Duodenal mucosa (tissue), 2 donors: ENCODE data around the gene PTPN20.

ENCODE experiments used
- H3K27ac ChIP-seq: one replicate; pipeline ENCODE4 v1.7.0; 2013; ENCODE audit warnings: low read depth, low read length
- H3K27me3 ChIP-seq, 2 donors: one replicate each; pipeline ENCODE4 v1.7.0; 2013; ENCODE audit warnings: low read length in 2 of 2, control low read depth in 1 of 2; ENCODE audit not compliant: insufficient read depth in 2 of 2, control insufficient read depth in 1 of 2
- H3K36me3 ChIP-seq, 2 donors: one replicate each; pipeline ENCODE4 v1.7.0; 2013; ENCODE audit warnings: low read length in 2 of 2, control low read depth in 1 of 2; ENCODE audit not compliant: insufficient read depth in 2 of 2, control insufficient read depth in 1 of 2
- H3K4me1 ChIP-seq, 2 donors: one replicate each; pipeline ENCODE4 v1.7.0; 2013; ENCODE audit warnings: low read length in 2 of 2, control low read depth in 1 of 2; ENCODE audit not compliant: insufficient read depth in 2 of 2, control insufficient read depth in 1 of 2
- H3K4me3 ChIP-seq, 2 donors: one replicate each; pipeline ENCODE4 v1.7.0; 2013; ENCODE audit warnings: low read length in 2 of 2, low read depth in 1 of 2
- H3K9ac ChIP-seq, 2 donors: one replicate each; pipeline ENCODE4 v1.7.0; 2013; ENCODE audit warnings: low read length in 2 of 2, low read depth in 1 of 2
- H3K9me3 ChIP-seq, 2 donors: one replicate each; pipeline ENCODE4 v1.7.0; 2013; ENCODE audit warnings: low read length in 2 of 2, control low read depth in 1 of 2; ENCODE audit not compliant: control insufficient read depth in 1 of 2

The PTPN20 gene

GRCh38 chr10:46999217-46999616, 88.0 kb downstream of the PTPN20 start:
- Histone ChIP-seq H3K27ac (no peak overlapping the region), H3K4me3 (no peak overlapping the region), H3K36me3 (no peaks in the 10 kb centered on the region), H3K9me3 (no peaks in the 10 kb centered on the region), H3K27me3 (no peaks in the 10 kb centered on the region), H3K9ac (no peak overlapping the region), H3K4me1 (peaks cover 6 to 11% of the 10 kb centered on the region in 2 donors)

DNA sequence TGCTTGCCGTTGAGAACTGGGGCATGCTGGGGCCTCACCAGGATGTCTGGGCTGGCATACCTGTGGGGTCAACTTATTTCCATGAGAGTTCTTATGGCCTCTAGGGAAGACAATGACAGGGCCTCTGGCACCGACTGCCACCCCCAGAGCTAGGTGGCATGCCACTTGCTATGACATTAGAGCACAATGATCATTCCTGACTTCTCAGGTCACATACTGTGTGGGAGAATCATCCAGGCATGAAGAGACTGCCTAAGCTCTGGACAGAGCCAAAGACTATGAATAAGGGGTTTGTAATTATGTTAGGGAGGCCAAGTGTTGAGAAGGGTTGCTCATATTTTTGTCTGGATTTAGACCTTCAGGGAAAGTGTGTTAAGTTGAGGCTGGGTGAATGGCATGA, 97.5 kb downstream of the PTPN20 start:
- Histone ChIP-seq H3K4me1 (peaks cover 0 to 4% of the 10 kb centered on the region in 2 donors), H3K27ac (no peak overlapping the region), H3K4me3 (no peak overlapping the region), H3K27me3 (no peaks in the 10 kb centered on the region), H3K9me3 (no peaks in the 10 kb centered on the region), H3K36me3 (no peaks in the 10 kb centered on the region), H3K9ac (no peak overlapping the region)

GRCh38 chr10:47009215-47009838, 98.1 kb downstream of the PTPN20 start:
- Histone ChIP-seq H3K9ac (no peak overlapping the region), H3K36me3 (no peaks in the 10 kb centered on the region), H3K27me3 (no peaks in the 10 kb centered on the region), H3K4me1 (peaks cover 0 to 4% of the 10 kb centered on the region in 2 donors), H3K9me3 (no peaks in the 10 kb centered on the region), H3K4me3 (no peak overlapping the region), H3K27ac (no peak overlapping the region)

DNA sequence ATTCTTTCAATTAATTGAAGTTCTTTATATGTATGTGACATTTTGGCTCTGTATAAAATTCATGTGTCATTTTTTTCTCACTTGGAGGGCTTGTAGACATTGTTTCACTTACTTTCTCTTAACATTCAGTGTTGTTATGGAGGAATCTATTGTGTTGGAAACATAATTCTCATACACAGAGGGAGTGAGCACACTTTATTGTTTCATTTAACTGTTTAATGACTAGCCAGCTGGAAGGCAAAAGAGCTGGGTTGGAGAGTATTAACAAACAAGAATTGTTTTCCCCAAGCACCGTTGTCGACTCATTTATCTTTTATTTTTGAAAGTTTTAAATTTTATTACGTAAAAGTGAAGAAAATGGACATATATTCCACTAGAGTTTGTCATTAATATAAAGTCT, 98.8 kb downstream of the PTPN20 start:
- peaks cover 0 to 4% of the 10 kb centered on the region in 2 donors for H3K4me1 ChIP-seq
- H3K9ac ChIP-seq, result no peak overlapping the region
- H3K9me3 ChIP-seq, result no peaks in the 10 kb centered on the region
- H3K4me3 ChIP-seq, result no peak overlapping the region
- no peaks in the 10 kb centered on the region for H3K27me3 ChIP-seq
- no peak overlapping the region for H3K27ac ChIP-seq
- H3K36me3 ChIP-seq, result no peaks in the 10 kb centered on the region

DNA sequence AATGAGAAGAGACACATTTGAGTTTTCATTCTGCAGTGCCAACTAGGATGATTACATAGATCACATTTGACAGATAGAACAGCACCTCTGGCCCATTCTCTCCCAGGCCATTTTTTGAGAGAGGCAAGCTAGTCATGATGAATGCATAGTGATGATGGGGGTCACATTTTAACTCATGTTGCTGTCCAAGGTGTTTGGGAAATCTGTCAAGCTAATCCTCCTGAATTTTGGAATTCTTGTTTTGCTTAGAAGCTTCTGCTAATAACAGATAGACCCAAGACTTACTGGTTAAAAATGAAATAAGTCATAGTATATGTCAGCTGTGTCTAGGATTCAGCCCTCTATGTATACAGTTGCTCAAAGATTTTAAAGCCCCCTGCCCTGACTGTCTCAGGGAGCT, 101.0 kb downstream of the PTPN20 start:
- Histone ChIP-seq H3K9ac (no peak overlapping the region), H3K27ac (no peak overlapping the region), H3K4me1 (peaks cover 0 to 4% of the 10 kb centered on the region in 2 donors), H3K9me3 (no peaks in the 10 kb centered on the region), H3K4me3 (no peak overlapping the region), H3K36me3 (no peaks in the 10 kb centered on the region), H3K27me3 (no peaks in the 10 kb centered on the region)

DNA sequence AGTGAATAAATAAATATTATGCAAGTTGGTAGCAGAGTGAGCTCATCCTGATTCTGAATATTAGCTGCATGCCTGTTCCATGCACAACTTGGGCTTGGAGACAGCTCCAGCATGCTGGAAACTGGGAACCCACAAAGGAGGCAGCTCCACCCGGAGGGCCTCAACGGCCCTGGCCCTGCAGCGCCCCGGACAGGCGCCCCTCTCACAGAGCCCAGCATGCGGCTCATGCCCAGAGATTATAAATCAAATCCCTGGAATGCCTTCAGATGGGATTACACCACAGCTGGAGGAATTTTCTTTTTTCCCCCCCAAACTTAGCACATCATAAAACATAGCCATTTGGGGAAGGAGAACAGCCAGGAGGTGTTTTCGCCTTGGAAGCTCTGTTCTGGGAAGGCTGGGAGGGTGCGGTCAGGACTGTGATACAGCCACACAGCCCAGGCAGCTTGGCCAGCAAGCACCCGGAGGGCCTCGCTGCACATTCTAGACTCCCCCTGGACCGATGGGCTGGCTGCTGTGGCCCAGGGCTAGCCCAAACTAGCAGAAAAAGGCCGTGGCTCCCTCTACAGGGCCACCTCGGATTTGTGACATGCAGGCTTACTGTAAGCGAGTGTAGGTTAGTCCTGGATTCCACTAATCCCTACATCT, 102.4 kb downstream of the PTPN20 start:
- H3K4me3 ChIP-seq, result no peak overlapping the region
- no peak overlapping the region for H3K9ac ChIP-seq
- no peaks in the 10 kb centered on the region for H3K27me3 ChIP-seq
- no peaks in the 10 kb centered on the region for H3K9me3 ChIP-seq
- peaks cover 0 to 4% of the 10 kb centered on the region in 2 donors for H3K4me1 ChIP-seq
- H3K36me3 ChIP-seq, result no peaks in the 10 kb centered on the region
- no peak overlapping the region for H3K27ac ChIP-seq

DNA sequence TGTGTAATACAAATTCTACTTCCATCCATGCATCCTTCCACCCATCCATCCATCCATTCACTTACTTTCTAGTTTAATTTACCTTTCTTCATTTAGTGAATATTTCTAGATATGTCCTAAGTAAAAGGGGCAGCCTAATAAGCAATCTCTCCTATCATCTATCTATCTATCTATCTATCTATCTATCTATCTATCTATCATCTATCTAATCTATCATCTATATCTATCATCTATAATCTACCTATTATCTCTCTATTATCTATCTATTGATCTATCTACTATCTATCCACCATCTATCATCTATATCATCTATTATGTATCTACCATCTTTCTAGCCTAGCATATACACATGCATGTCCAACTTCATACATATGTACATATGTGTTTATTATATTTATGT, 104.2 kb downstream of the PTPN20 start:
- H3K9me3 ChIP-seq, result no peaks in the 10 kb centered on the region
- H3K27me3 ChIP-seq, result no peaks in the 10 kb centered on the region
- no peak overlapping the region for H3K9ac ChIP-seq
- H3K36me3 ChIP-seq, result no peaks in the 10 kb centered on the region
- H3K27ac ChIP-seq, result no peak overlapping the region
- H3K4me3 ChIP-seq, result no peak overlapping the region
- H3K4me1 ChIP-seq, result no peaks in the 10 kb centered on the region

DNA sequence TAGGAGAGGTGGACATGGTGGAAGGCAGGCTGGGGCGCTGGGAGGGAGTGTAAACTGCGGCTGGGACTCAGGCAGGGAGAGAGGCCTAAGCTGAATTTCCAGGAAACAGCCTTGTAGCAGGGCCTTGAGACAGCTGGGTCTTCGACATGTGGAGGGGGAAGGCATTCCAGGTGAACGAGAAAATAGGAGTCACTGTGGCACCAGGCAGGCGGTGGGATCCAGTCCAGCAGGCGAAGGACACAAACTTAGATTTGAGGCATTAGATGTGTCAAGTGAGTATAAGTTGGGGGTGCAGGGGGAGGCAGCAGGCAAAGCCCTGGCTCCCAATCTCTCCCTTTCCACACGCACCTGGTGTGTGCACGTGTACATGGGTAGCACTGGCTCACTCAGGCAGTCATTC, 105.3 kb downstream of the PTPN20 start:
- H3K27ac ChIP-seq, result no peak overlapping the region
- H3K36me3 ChIP-seq, result no peaks in the 10 kb centered on the region
- H3K9ac ChIP-seq, result no peak overlapping the region
- H3K27me3 ChIP-seq, result no peaks in the 10 kb centered on the region
- no peaks in the 10 kb centered on the region for H3K9me3 ChIP-seq
- H3K4me3 ChIP-seq, result no peak overlapping the region
- H3K4me1 ChIP-seq, result no peaks in the 10 kb centered on the region

GRCh38 chr10:47018026-47018735, 107.0 kb downstream of the PTPN20 start:
- H3K4me3 ChIP-seq, result no peak overlapping the region
- no peak overlapping the region for H3K9ac ChIP-seq
- no peaks in the 10 kb centered on the region for H3K27me3 ChIP-seq
- no peaks in the 10 kb centered on the region for H3K4me1 ChIP-seq
- H3K27ac ChIP-seq, result no peak overlapping the region
- H3K36me3 ChIP-seq, result no peaks in the 10 kb centered on the region
- no peaks in the 10 kb centered on the region for H3K9me3 ChIP-seq
